Kidney (tissue), 14 donors: ENCODE results near the gene HSD11B2. TPM values are rescaled to one million over a fixed set of nuclear protein-coding genes. Genes with fewer than 3 reads are reported as not detected.

ENCODE experiments used
- DNase-seq, 5 donors: peaks; one replicate each; pipeline ENCODE4 v3.0.0-alpha.2; 2013 to 2020
- FAIRE-seq: peaks from 2 replicates; lab custom pipeline; 2012; peaks lifted over from hg19 to GRCh38; lab: Jason Lieb, UNC
- H3K27ac ChIP-seq, 2 donors: one replicate each; pipeline ENCODE4 v1.7.0; 2013; ENCODE audit warnings: low read depth in 2 of 2, low read length in 2 of 2, inconsistent platforms in 1 of 2
- H3K27me3 ChIP-seq: one replicate; pipeline ENCODE4 v1.7.1; 2013; ENCODE audit warnings: low read length, inconsistent platforms; ENCODE audit not compliant: control insufficient read depth, insufficient read depth
- H3K36me3 ChIP-seq, 3 donors: one replicate each; pipeline versions ENCODE4 v1.7.0 to v1.7.1; 2013; ENCODE audit warnings: low read length in 3 of 3, control low read depth in 1 of 3, inconsistent platforms in 1 of 3; ENCODE audit not compliant: insufficient read depth in 3 of 3, control insufficient read depth in 2 of 3
- H3K4me1 ChIP-seq, 3 donors: one replicate each; pipeline versions ENCODE4 v1.7.0 to v1.7.1; 2013; ENCODE audit warnings: low read length in 3 of 3, inconsistent platforms in 1 of 3, low read depth in 1 of 3; ENCODE audit not compliant: control insufficient read depth in 2 of 3, insufficient read depth in 2 of 3
- H3K4me3 ChIP-seq, 3 donors: one replicate each; pipeline versions ENCODE4 v1.7.0 to v1.8.1; 2013; ENCODE audit warnings: low read length in 3 of 3, control low read depth in 1 of 3, inconsistent platforms in 1 of 3
- H3K9ac ChIP-seq, 3 donors: one replicate each; pipeline versions ENCODE4 v1.7.0 to v1.7.1; 2013; ENCODE audit warnings: low read length in 3 of 3, control low read depth in 1 of 3, inconsistent platforms in 1 of 3
- H3K9me3 ChIP-seq, 3 donors: one replicate each; pipeline versions ENCODE4 v1.7.0 to v1.7.1; 2013; ENCODE audit warnings: low read length in 3 of 3, control low read depth in 1 of 3, inconsistent platforms in 1 of 3; ENCODE audit not compliant: control insufficient read depth in 2 of 3, insufficient read depth in 1 of 3
- CTCF ChIP-seq: IDR thresholded peaks from 3 replicates; pipeline ENCODE4 v1.5.1; 2012; ENCODE audit warnings: mild to moderate bottlenecking, moderate library complexity, borderline replicate concordance; ENCODE audit not compliant: insufficient read depth; ENCODE audit errors: extremely low read depth
- intact Hi-C: fragments of 100-400 bp; cut with DNase I; formaldehyde crosslinking; loops from one replicate; pipeline ENCODE4 v1.11.1; 2022
- polyA plus RNA-seq: library from polyadenylated mRNA; stranded (reverse); fragments of 350-450 nt; fragmentation: Illumina TruSeq; extraction: RNeasy Lipid Tissue Mini Kit (QIAGEN cat#74804); gene quantifications from one replicate; pipeline ENCODE4 v1.2.3, GENCODE V29; 2014; ENCODE audit warnings: low read depth, low replicate concordance; ENCODE audit not compliant: insufficient read depth
- total RNA-seq: library from RNA; stranded (reverse); fragmentation: NEBNext Ultra II Directional; extraction: Animal tissue kit (Norgen Biotek cat#: 25700); gene quantifications from one replicate; pipeline ENCODE4 v1.2.1, GENCODE V29; 2021
- donor health status: control.
- donor health status: control.
- donor health status: control.
- donor health status: control.
- donor health status: control.
- donor health status: DM: yes; HTN: yes; CAD: no.
- donor health status: Normal renal cell carcinoma (clear cell type).

Gene HSD11B2
- total and polyA plus RNA-seq, 2 donors from 2014 or later: 139 to 1,022 TPM

DNA sequence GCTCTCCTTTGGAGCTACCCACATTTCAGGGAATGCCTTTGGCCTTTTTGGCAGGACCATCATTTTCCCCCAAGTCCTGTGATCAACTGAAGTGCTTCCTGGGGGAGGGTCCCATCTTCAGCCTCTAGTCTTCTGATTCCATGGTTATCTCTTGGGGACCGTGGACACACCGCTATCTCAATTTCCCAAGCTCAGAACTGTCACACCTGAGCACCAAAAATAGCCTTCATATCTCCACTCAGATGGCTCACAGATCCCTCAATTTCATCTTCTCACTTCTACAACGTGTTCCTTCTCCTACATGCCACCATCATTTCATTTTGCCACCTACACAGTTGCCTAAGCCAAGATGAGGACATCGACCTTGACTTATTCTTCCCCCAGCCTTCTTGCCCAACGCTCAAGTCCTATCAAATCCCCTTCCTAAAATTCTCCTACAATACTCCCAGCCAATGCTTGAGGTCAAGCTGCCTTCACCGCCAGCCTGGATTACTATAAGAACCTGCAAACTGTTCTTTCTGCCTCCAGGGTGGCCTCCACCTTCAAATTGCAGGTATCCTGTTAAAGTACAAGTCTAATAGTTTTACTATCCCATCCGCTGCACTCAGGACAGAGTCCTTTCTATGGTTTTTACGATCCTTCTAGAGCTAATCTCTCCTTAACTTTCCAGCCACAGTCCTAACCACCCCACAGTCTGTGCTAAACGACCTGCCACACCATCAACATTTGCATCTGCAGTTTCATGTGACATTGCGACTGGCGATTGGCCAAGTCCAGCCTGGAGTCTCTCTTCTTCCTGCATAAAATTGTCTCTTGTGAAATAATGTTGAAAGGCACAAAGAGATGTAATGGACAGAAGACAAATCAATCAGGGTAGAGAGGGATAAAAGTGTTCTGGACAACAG is 43.9 kb downstream of the HSD11B2 start:
- FAIRE-seq: no peak
- peaks cover 0 to 20% (median 18%) of the 10 kb centered on the region in 3 donors for H3K4me1 ChIP-seq
- DNase-seq: no peak
- peak overlapping the region in 1 of 3 donors; percentile 3 for H3K9ac ChIP-seq
- intact Hi-C loops: loop anchor here (10.0 kb wide), 1 partner anchor 220 kb away; no protein-coding TSS in a partner anchor
- no peak for TF ChIP-seq CTCF
- no peaks in the 10 kb centered on the region for H3K9me3 ChIP-seq
- H3K4me3 ChIP-seq: no peak overlapping the region
- H3K27me3 ChIP-seq: no peaks in the 10 kb centered on the region
- H3K36me3 ChIP-seq: no peaks in the 10 kb centered on the region
- H3K27ac ChIP-seq: no peak overlapping the region

- H3K9me3 ChIP-seq: no peaks in the 10 kb centered on the region
- no peak overlapping the region for H3K4me3 ChIP-seq
- H3K9ac ChIP-seq: no peak overlapping the region
- no peak for DNase-seq
- no peak for TF ChIP-seq CTCF
- H3K36me3 ChIP-seq: no peaks in the 10 kb centered on the region
- FAIRE-seq: no peak
- H3K27me3 ChIP-seq: no peaks in the 10 kb centered on the region
- peaks cover 0 to 31% (median 25%) of the 10 kb centered on the region in 3 donors for H3K4me1 ChIP-seq
- intact Hi-C loops: loop anchor here (10.0 kb wide), 1 partner anchor 223 kb away; no protein-coding TSS in a partner anchor
- no peak overlapping the region for H3K27ac ChIP-seq
These were observed 47.1 kb downstream of the HSD11B2 start for GRCh38 chr16:67477960-67478554.

DNA sequence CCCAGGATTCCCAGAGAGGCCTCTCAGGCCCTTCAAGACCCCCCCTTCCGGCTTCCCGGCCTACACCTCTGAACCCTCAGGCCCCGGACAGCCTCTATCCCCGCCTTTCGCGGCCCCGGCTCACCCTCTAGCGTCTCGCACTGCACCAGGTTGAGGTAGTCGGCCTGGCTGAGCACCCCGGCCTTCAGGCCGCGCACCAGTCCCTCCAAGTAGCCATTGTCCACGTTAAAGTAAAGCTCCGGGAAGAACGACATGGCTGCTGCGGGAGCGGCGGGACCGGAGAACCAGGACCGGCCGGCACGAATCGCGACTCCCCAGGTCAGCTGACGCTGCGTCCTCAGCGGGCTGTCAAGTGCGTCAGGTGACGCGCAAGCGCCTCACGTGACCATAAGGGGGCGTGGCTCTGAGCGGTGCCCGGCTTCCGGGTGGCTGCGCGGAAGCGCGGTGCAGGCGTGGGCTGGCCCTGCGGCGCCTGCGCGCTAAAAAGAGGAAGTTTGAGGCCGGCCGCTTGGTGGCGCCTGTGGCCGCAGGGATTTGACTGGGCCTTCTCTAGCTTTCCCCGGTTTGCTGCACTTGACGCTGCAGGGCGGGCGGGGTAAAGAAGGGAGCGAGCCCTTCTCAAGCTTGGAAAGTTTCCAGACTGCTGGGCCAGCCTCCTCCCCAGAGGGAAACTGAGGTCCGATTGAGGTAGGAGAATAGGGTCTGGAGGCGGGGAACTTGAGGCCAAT is 50.1 kb downstream of the HSD11B2 start, which contains the start of gene ATP6V0D1:
Gene ATP6V0D1, minus strand, starts transcription at position 325 of the 728 bp plus-strand sequence. Its CDS starts 71 bp downstream, at position 254.
- Histone ChIP-seq H3K9ac (peak within 1 kb of the TSS; percentile 69 to 98 (median 96)), H3K36me3 (peaks cover 0 to 6% (median 0%) of the 10 kb centered on the region in 3 donors), H3K4me3 (peak within 1 kb of the TSS; percentile 80 to 90 (median 86)), H3K27ac (peak within 1 kb of the TSS; percentile 93 to 94), H3K4me1 (peaks cover 0 to 34% (median 24%) of the 10 kb centered on the region in 3 donors), H3K27me3 (no peaks in the 10 kb centered on the region), H3K9me3 (no peaks in the 10 kb centered on the region)
- FAIRE-seq (no peak), DNase-seq (peak; percentile 99)
- peak; percentile 86 for TF ChIP-seq CTCF
- intact Hi-C loops: no loop called here
